ENCODE measurements around the gene INPP4B. TPM values are rescaled to one million over a fixed set of nuclear protein-coding genes. Genes with fewer than 3 reads are reported as not detected.

INPP4B gene
- total and polyA plus RNA-seq, 2 donors (not counting 1 experiment from before 2014, with no cell fraction given): 0.03 TPM; not detected in 1

DNA sequence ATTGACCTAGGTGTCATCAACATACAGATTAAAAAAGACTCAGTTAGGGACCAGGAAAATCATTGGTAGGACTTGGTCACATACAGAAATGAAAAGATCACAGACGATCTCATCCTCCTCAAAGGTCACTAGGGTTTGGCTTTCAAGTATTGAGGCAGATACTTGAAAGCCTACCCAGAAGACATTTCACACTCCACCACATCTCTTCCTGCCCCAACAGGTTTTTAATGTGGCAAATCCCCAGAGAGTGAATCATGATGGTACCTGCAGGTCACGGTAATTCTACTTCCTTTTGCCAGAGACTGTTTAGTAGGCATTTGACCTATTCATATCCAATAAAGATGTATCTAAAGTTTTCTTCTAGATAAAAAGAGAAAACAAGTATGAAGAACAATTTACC, 44.1 kb downstream of the INPP4B start:
- TF ChIP-seq EZH2 (IDR thresholded peaks at IDR 0.05; ENCODE audit: borderline replicate concordance, insufficient read depth, low read depth, low read length, poor library complexity, severe bottlenecking): no peak
- TF ChIP-seq CTCF (IDR thresholded peaks at IDR 0.05): no peak
- no peak overlapping the region for H2AFZ ChIP-seq (ENCODE audit: insufficient read depth, low read depth, low read length, poor library complexity, severe bottlenecking)
- no peaks in the 10 kb centered on the region for H3K4me1 ChIP-seq (ENCODE audit: control insufficient read depth in 2 of 2, insufficient read depth in 2 of 2, low read length in 2 of 2)
- WGBS (ENCODE audit: insufficient coverage): 83% methylated on average over 1 of the region's 2 CpGs
- Mint-ChIP-seq H3K9me3 (ENCODE audit: insufficient read depth) (no peaks in the 10 kb centered on the region), H3K4me3 (no peak overlapping the region), H3K27me3 (no peaks in the 10 kb centered on the region), H3K27ac (no peak overlapping the region), H3K4me1 (no peaks in the 10 kb centered on the region)
- H3K9me3 ChIP-seq (ENCODE audit: control extremely low read depth in 1 of 3, control insufficient read depth in 2 of 3, insufficient read depth in 1 of 3, low read length in 2 of 3): no peaks in the 10 kb centered on the region
- intact Hi-C loops (cut with micrococcal nuclease): no loop called here
- H3K27me3 ChIP-seq (replicated peaks in 1 of 4; ENCODE audit: control extremely low read depth in 1 of 4, control insufficient read depth in 3 of 4, insufficient read depth in 4 of 4, low read length in 3 of 4): no peaks in the 10 kb centered on the region
- H3K4me3 ChIP-seq (ENCODE audit: control extremely low read depth in 1 of 5, extremely low read depth in 1 of 5, insufficient read depth in 1 of 5, low read depth in 2 of 5, low read length in 4 of 5): no peak overlapping the region
- ChIA-PET CTCF (no interaction called here), POLR2A (no interaction called here)
- H3K27ac ChIP-seq (ENCODE audit: low read length in 2 of 2): no peak overlapping the region
- no peaks in the 10 kb centered on the region for H3K36me3 ChIP-seq (replicated peaks in 1 of 2; ENCODE audit: control extremely low read depth in 1 of 2, control insufficient read depth in 1 of 2, extremely low read depth in 1 of 2, insufficient read depth in 2 of 2, low read length in 1 of 2)
- DNase-seq (no peak), ATAC-seq (ENCODE audit: low read depth) (no peak)
- H3K4me2 ChIP-seq (replicated peaks; ENCODE audit: low read depth, low read length, poor library complexity, severe bottlenecking): no peak overlapping the region
- H4K20me1 ChIP-seq (ENCODE audit: control insufficient read depth, insufficient read depth, low read length, poor library complexity, severe bottlenecking): no peaks in the 10 kb centered on the region
- no peak overlapping the region for H3K9ac ChIP-seq (ENCODE audit: low read length)
- no peaks in the 10 kb centered on the region for H3K79me2 ChIP-seq (ENCODE audit: control insufficient read depth, insufficient read depth, low read length)

DNA sequence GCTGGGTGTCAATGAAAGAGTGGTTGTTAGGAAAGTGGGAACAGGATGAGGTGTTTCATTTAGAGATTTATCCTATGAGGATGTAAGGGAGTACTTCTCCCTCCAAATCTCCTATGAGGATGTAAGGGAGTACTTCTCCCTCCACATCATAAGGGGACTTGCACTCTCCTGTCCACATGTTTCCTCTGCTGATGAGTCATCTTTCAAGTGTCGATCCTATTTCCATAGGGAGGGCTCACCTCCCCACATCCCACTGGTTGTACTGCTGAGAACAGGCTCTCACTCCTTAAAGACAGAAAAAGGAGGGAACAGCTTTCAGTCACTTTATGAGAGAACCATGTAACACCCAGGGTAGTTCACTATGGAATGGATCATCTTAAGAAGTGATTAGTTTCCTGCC, 65.0 kb downstream of the INPP4B start:
- WGBS (ENCODE audit: insufficient coverage): 33% methylated on average over 1 of the region's 1 CpG
- intact Hi-C loops (cut with micrococcal nuclease): no loop called here
- Mint-ChIP-seq H3K9me3 (ENCODE audit: insufficient read depth) (no peaks in the 10 kb centered on the region), H3K27ac (no peak overlapping the region), H3K4me1 (no peaks in the 10 kb centered on the region), H3K4me3 (no peak overlapping the region), H3K27me3 (no peaks in the 10 kb centered on the region)
- no peak for ATAC-seq (ENCODE audit: low read depth)
- CTCF ChIA-PET: no interaction called here
- Histone ChIP-seq H3K9me3 (ENCODE audit: control extremely low read depth in 1 of 3, control insufficient read depth in 2 of 3, insufficient read depth in 1 of 3, low read length in 2 of 3) (no peaks in the 10 kb centered on the region), H3K79me2 (ENCODE audit: control insufficient read depth, insufficient read depth, low read length) (no peaks in the 10 kb centered on the region), H3K4me2 (replicated peaks; ENCODE audit: low read depth, low read length, poor library complexity, severe bottlenecking) (no peak overlapping the region), H3K4me3 (ENCODE audit: control extremely low read depth in 1 of 5, extremely low read depth in 1 of 5, insufficient read depth in 1 of 5, low read depth in 2 of 5, low read length in 4 of 5) (no peak overlapping the region), H4K20me1 (ENCODE audit: control insufficient read depth, insufficient read depth, low read length, poor library complexity, severe bottlenecking) (no peaks in the 10 kb centered on the region), H3K27ac (ENCODE audit: low read length in 2 of 2) (no peak overlapping the region), H3K4me1 (ENCODE audit: control insufficient read depth in 2 of 2, insufficient read depth in 2 of 2, low read length in 2 of 2) (no peaks in the 10 kb centered on the region), H3K36me3 (replicated peaks in 1 of 2; ENCODE audit: control extremely low read depth in 1 of 2, control insufficient read depth in 1 of 2, extremely low read depth in 1 of 2, insufficient read depth in 2 of 2, low read length in 1 of 2) (no peaks in the 10 kb centered on the region), H2AFZ (ENCODE audit: insufficient read depth, low read depth, low read length, poor library complexity, severe bottlenecking) (no peak overlapping the region), H3K9ac (ENCODE audit: low read length) (no peak overlapping the region), H3K27me3 (replicated peaks in 1 of 4; ENCODE audit: control extremely low read depth in 1 of 4, control insufficient read depth in 3 of 4, insufficient read depth in 4 of 4, low read length in 3 of 4) (no peaks in the 10 kb centered on the region)
- no peak for DNase-seq
- POLR2A ChIA-PET: no interaction called here
- TF ChIP-seq EZH2 (IDR thresholded peaks at IDR 0.05; ENCODE audit: borderline replicate concordance, insufficient read depth, low read depth, low read length, poor library complexity, severe bottlenecking): no peak
- TF ChIP-seq CTCF (IDR thresholded peaks at IDR 0.05): no peak

All from B cell (primary cell).